NCI-H748 treated with DMSO at 0.1 percent for 48 hours (cell line): Measurements from ENCODE around the gene SPEM1.
"Not testable (repeated sequence)": the region's sequence is repeated elsewhere in the genome, so short reads cannot be mapped to it uniquely, and the experiment has no call there.

ENCODE experiments used
- DNase-seq: peaks from one replicate; lab custom pipeline; 2025; lab: John Stamatoyannopoulos, UW

SPEM1 gene

DNA sequence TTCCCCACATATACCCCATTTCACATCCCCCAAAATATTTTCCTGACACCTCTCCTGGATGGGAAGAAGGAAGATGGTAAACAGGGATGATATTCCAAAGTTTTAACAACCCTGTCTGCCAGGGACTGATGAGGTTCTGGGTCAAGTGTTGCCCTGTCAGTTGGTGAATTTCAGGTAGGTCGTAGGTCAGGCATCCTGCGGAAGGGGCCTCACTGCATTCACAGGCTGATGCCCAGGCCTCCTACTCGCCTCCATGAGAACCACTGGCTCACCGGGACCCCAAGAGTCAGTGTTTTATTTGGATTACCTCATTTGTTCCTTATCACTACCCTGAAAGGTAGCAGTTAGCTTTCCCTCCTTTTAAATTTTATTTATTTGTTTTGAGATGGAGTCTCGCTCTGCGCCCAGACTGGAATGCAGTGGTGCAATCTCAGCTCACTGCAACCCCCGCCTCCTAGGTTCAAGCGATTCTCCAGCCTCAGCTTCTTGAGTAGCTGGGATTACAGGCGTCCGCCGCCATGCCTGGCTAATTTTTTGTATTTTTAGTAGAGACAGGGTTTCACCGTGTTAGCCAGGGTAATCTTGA is 48.8 kb downstream of the SPEM1 start:
- DNase-seq = no peak

DNA sequence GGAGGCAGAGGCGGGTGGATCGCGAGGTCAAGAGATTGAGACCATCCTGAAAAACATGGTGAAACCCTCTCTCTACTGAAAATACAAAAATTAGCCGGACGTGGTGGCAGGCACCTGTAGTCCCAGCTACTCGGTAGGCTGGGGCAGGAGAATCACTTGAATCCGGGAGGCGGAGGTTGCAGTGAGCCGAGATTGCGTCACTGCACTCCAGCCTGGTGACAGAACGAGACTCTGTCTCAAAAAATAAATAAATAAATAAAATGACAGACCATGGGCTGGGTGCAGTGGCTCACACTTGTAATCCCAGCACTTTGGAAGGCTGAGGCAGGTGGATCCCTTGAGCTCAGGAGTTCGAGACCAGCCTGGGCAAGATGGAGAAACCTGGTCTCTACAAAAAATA is 49.7 kb downstream of the SPEM1 start:
- not testable (repeated sequence) for DNase-seq

- DNase-seq = not testable (repeated sequence)
These were observed 50.4 kb downstream of the SPEM1 start for GRCh38 chr17:7470457-7470973.
